ENCODE measurements around the gene POLR2I.

- TF ChIP-seq EZH2phosphoT487 (IDR thresholded peaks at IDR 0.05; ENCODE audit: borderline replicate concordance, low read length) = no peak
- TF ChIP-seq, protein P1, sequence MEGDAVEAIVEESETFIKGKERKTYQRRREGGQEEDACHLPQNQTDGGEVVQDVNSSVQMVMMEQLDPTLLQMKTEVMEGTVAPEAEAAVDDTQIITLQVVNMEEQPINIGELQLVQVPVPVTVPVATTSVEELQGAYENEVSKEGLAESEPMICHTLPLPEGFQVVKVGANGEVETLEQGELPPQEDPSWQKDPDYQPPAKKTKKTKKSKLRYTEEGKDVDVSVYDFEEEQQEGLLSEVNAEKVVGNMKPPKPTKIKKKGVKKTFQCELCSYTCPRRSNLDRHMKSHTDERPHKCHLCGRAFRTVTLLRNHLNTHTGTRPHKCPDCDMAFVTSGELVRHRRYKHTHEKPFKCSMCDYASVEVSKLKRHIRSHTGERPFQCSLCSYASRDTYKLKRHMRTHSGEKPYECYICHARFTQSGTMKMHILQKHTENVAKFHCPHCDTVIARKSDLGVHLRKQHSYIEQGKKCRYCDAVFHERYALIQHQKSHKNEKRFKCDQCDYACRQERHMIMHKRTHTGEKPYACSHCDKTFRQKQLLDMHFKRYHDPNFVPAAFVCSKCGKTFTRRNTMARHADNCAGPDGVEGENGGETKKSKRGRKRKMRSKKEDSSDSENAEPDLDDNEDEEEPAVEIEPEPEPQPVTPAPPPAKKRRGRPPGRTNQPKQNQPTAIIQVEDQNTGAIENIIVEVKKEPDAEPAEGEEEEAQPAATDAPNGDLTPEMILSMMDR (conservative IDR thresholded peaks at IDR 0.05; ENCODE audit: low read depth, low read length) = no peak
Observed at GRCh38 chr19:36136964-36137686, 22.4 kb upstream of the POLR2I start.

All from PC-3 (cell line).